H1 (cell line): ENCODE data around the gene GOLGA8J. TPM values are rescaled to one million over a fixed set of nuclear protein-coding genes. Genes with fewer than 3 reads are reported as not detected.

ENCODE experiments used
- BCL11A ChIP-seq, 2 experiments: IDR thresholded peaks; one replicate each; pipeline ENCODE4 v1.6.1; 2011; ENCODE audit warnings: low read depth in 2 of 2, low read length in 2 of 2, mild to moderate bottlenecking in 2 of 2
- EGR1 ChIP-seq: IDR thresholded peaks from 2 replicates; pipeline ENCODE4 v1.6.1; 2011; ENCODE audit warnings: low read depth, low read length, borderline replicate concordance
- SUZ12 ChIP-seq: fragments of 200-600 bp; sonication (generic); IDR thresholded peaks from 2 replicates; pipeline ENCODE4 v1.6.1; 2012; ENCODE audit warnings: mild to moderate bottlenecking, inconsistent platforms, low read length, moderate library complexity, mixed read lengths
- polyA plus RNA-seq, 7 experiments: library from polyadenylated mRNA; depleted of rRNA in 3 of 7; stranded (reverse) in 5 of 7; unstranded in 2 of 7; fragments of >200 nt in 5 of 7; fragments of 200-250 nt in 2 of 7; gene quantifications; 1 replicate in 5 of 7; 2 replicates in 1 of 7; 4 replicates in 1 of 7; pipeline versions ENCODE4 v1.2.1 to v1.2.3, GENCODE V29; 2011 to 2013; ENCODE audit warnings: missing spikeins in 2 of 7, mixed read lengths in 2 of 7
- total RNA-seq: library from RNA; stranded (reverse); fragmentation: NEBNext Ultra II Directional; extraction: Animal tissue kit (Norgen Biotek cat#: 25700); gene quantifications from 2 replicates; pipeline ENCODE4 v1.2.1, GENCODE V29; 2021

GOLGA8J gene
- total and polyA plus RNA-seq, 2 of the 8 experiments (the other 6 are each of a cell fraction or from before 2014, with no cell fraction given) = not detected

DNA sequence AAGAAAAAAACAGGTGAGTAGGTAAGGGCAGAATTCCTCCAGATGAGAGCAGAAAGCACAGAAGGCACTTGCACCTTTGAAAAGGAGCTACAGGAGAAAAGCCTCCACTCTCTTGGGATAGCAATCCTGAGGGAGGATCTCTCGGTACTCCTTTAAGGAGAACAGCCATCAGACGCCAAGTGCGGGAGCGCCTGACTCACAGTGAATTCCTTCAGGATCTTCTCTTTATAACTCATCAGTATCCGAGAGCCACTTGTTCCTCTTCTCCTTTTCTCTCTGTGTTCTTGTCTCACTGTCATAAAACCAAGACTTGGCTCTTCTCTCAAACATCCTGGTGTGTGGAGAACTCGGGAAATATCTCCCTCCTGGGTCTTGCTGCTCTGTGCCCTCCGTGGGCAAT lies 10.1 kb upstream of the GOLGA8J start (continued):
- TF ChIP-seq SUZ12 (no peak), EGR1 (no peak), BCL11A (IDR thresholded peaks at IDR 0.05; ENCODE audit: low read depth in 2 of 2, low read length in 2 of 2) (no peak)
- TF ChIP-seq, all 59 proteins: peak for 0
